Measurements from ENCODE around the gene SUCLA2.

DNA sequence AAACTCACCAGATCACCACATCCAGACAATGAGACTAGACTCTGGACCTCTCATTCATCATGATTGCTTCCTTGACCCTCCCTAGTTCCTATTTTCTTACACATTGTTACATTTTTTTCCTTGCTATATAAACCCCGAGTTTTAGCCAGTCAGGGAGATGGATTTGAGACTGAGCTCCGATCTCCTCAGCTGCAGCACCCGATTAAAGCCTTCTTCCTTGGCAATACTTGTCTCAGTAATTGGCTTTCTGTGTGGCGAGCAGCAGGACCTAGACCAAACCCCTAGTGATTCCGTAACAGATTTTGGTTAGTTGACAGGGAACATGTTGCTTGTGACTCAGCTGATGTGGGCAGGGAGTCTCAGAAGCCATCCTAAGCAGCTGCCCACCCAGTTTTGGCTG is 44.0 kb downstream of the SUCLA2 start:
- TF ChIP-seq, protein P1, sequence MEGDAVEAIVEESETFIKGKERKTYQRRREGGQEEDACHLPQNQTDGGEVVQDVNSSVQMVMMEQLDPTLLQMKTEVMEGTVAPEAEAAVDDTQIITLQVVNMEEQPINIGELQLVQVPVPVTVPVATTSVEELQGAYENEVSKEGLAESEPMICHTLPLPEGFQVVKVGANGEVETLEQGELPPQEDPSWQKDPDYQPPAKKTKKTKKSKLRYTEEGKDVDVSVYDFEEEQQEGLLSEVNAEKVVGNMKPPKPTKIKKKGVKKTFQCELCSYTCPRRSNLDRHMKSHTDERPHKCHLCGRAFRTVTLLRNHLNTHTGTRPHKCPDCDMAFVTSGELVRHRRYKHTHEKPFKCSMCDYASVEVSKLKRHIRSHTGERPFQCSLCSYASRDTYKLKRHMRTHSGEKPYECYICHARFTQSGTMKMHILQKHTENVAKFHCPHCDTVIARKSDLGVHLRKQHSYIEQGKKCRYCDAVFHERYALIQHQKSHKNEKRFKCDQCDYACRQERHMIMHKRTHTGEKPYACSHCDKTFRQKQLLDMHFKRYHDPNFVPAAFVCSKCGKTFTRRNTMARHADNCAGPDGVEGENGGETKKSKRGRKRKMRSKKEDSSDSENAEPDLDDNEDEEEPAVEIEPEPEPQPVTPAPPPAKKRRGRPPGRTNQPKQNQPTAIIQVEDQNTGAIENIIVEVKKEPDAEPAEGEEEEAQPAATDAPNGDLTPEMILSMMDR (IDR thresholded peaks at IDR 0.05): no peak
- no peak for TF ChIP-seq POLR2A (IDR thresholded peaks at IDR 0.05)

All from body of pancreas (tissue), 4 donors.